IMR-90 (cell line): ENCODE measurements around the gene HTR3A. TPM values are rescaled to one million over a fixed set of nuclear protein-coding genes. Genes with fewer than 3 reads are reported as not detected.

Experiments used
- ATAC-seq: fragments of 200-7000 bp; cut with Tn5 transposase; 2 replicates; pipeline ENCODE4 v1.9.1; 2020; ENCODE audit warnings: low read depth, mild to moderate bottlenecking, moderate library complexity
- BruUV-seq: library from RNA; stranded (reverse); fragments of 400-500 nt; replicated peaks from 2 replicates; lab custom pipeline; 2021; lab: Mats Ljungman, UMichigan
- CTCF ChIA-PET: fragments of 300-600 bp; formaldehyde crosslinking; extraction: SDS; loops from one replicate; lab custom pipeline; 2021; ENCODE audit warnings: antibody characterized with exemption; lab: Yijun Ruan, JAX
- POLR2A ChIA-PET: fragments of 300-600 bp; sonication (Branson Sonifier 250); formaldehyde crosslinking; loops from one replicate; lab custom pipeline; 2022; ENCODE audit warnings: antibody characterized with exemption; ENCODE audit not compliant: unreplicated experiment; lab: Charles Lee
- DNase-seq: peaks from one replicate; pipeline ENCODE4 v3.0.0; 2013
- H2AFZ ChIP-seq: replicated peaks from 2 replicates; pipeline ENCODE3; 2013; ENCODE audit warnings: low read length, mild to moderate bottlenecking; ENCODE audit not compliant: poor library complexity
- H2AK5ac ChIP-seq: 2 replicates; pipeline ENCODE4 v1.6.1; 2013; ENCODE audit warnings: low read depth, low read length, inconsistent platforms
- H2AK9ac ChIP-seq: replicated peaks from 2 replicates; pipeline ENCODE3; 2013; ENCODE audit warnings: mild to moderate bottlenecking, low read depth, low read length, moderate library complexity; ENCODE audit not compliant: poor library complexity
- H2BK120ac ChIP-seq: 2 replicates; pipeline ENCODE4 v1.6.1; 2013; ENCODE audit warnings: low read depth, low read length, inconsistent platforms
- H2BK15ac ChIP-seq: 3 replicates; pipeline ENCODE4 v1.6.1; 2013; ENCODE audit warnings: low read depth, low read length, inconsistent platforms
- H2BK20ac ChIP-seq: 2 replicates; pipeline ENCODE4 v1.6.1; 2013; ENCODE audit warnings: low read depth, mild to moderate bottlenecking, inconsistent platforms, low read length, moderate library complexity
- H2BK5ac ChIP-seq: 2 replicates; pipeline ENCODE4 v1.6.1; 2013; ENCODE audit warnings: mild to moderate bottlenecking, low read depth, low read length, inconsistent platforms; ENCODE audit not compliant: poor library complexity, severe bottlenecking
- H3K14ac ChIP-seq: replicated peaks from 2 replicates; pipeline ENCODE4 v1.6.1; 2013; ENCODE audit warnings: low read depth, low read length, inconsistent platforms
- H3K18ac ChIP-seq: 2 replicates; pipeline ENCODE4 v1.6.1; 2013; ENCODE audit warnings: low read depth, low read length, control low read depth
- H3K23ac ChIP-seq: 2 replicates; pipeline ENCODE4 v1.6.1; 2013; ENCODE audit warnings: low read depth, low read length, inconsistent platforms
- H3K27ac ChIP-seq: 2 replicates; pipeline ENCODE4 v1.5.1; 2013; ENCODE audit warnings: mild to moderate bottlenecking, control low read depth, low read length; ENCODE audit not compliant: insufficient read depth
- H3K27me3 ChIP-seq: 2 replicates; pipeline ENCODE4 v1.6.1; 2013; ENCODE audit warnings: low read length; ENCODE audit not compliant: control insufficient read depth, insufficient read depth
- H3K36me3 ChIP-seq: 2 replicates; pipeline ENCODE4 v1.6.1; 2013; ENCODE audit warnings: low read length, mixed read lengths; ENCODE audit not compliant: control insufficient read depth, insufficient read depth
- H3K4ac ChIP-seq: 2 replicates; pipeline ENCODE4 v1.6.1; 2013; ENCODE audit warnings: low read depth, low read length, inconsistent platforms
- H3K4me1 ChIP-seq: 2 replicates; pipeline ENCODE4 v1.6.1; 2013; ENCODE audit warnings: low read length, mixed read lengths; ENCODE audit not compliant: control insufficient read depth, insufficient read depth
- H3K4me2 ChIP-seq: 2 replicates; pipeline ENCODE4 v1.6.1; 2013; ENCODE audit warnings: low read depth, mild to moderate bottlenecking, control low read depth, low read length, moderate library complexity
- H3K4me3 ChIP-seq: 2 replicates; pipeline ENCODE4 v1.5.1; 2013; ENCODE audit warnings: low read depth, mild to moderate bottlenecking, control low read depth, low read length, moderate library complexity; ENCODE audit not compliant: insufficient read depth
- H3K56ac ChIP-seq: 2 replicates; pipeline ENCODE4 v1.6.1; 2013; ENCODE audit warnings: low read length, inconsistent platforms; ENCODE audit not compliant: insufficient read depth; ENCODE audit errors: extremely low read depth
- H3K79me1 ChIP-seq, 2 experiments: 2 replicates each; pipeline ENCODE4 v1.6.1; 2013; ENCODE audit warnings: low read length in 2 of 2, inconsistent platforms in 1 of 2, low read depth in 1 of 2
- H3K9ac ChIP-seq: 2 replicates; pipeline ENCODE4 v1.6.1; 2013; ENCODE audit warnings: low read depth, low read length, control low read depth
- H3K9me1 ChIP-seq: 2 replicates; pipeline ENCODE4 v1.6.1; 2013; ENCODE audit warnings: low read length, inconsistent platforms; ENCODE audit not compliant: insufficient read depth
- H3K9me3 ChIP-seq: 2 replicates; pipeline ENCODE4 v1.6.1; 2013; ENCODE audit warnings: low read length; ENCODE audit not compliant: control insufficient read depth, insufficient read depth
- H4K20me1 ChIP-seq: 2 replicates; pipeline ENCODE4 v1.6.1; 2013; ENCODE audit warnings: low read length, inconsistent platforms; ENCODE audit not compliant: insufficient read depth
- H4K5ac ChIP-seq: 2 replicates; pipeline ENCODE4 v1.6.1; 2013; ENCODE audit warnings: mild to moderate bottlenecking, low read depth, low read length, control low read depth
- H4K8ac ChIP-seq, 2 experiments: 2 replicates each; pipeline ENCODE4 v1.6.1; 2013; ENCODE audit warnings: low read depth in 2 of 2, low read length in 2 of 2, control low read depth in 1 of 2, inconsistent platforms in 1 of 2
- H4K91ac ChIP-seq: 2 replicates; pipeline ENCODE4 v1.6.1; 2013; ENCODE audit warnings: low read depth, low read length, inconsistent platforms; ENCODE audit not compliant: insufficient read depth
- BHLHE40 ChIP-seq: fragments of 150-350 bp; IDR thresholded peaks from 2 replicates; pipeline ENCODE4 v1.6.1; 2016; ENCODE audit warnings: mild to moderate bottlenecking, low read depth, low read length
- CEBPB ChIP-seq: IDR thresholded peaks from 2 replicates; pipeline ENCODE4 v1.6.1; 2012; ENCODE audit warnings: low read depth, low read length, improper control_type of control experiment
- CHD1 ChIP-seq: IDR thresholded peaks from 2 replicates; pipeline ENCODE4 v1.6.1; 2012; ENCODE audit warnings: low read depth, low read length, improper control_type of control experiment
- RAD21 ChIP-seq: IDR thresholded peaks from 2 replicates; pipeline ENCODE4 v1.6.1; 2012; ENCODE audit warnings: low read length, improper control_type of control experiment
- RCOR1 ChIP-seq: IDR thresholded peaks from 2 replicates; pipeline ENCODE4 v1.6.1; 2012; ENCODE audit warnings: mild to moderate bottlenecking, low read length, improper control_type of control experiment; ENCODE audit not compliant: insufficient replicate concordance
- SMC3 ChIP-seq: fragments of 150-350 bp; IDR thresholded peaks from 2 replicates; pipeline ENCODE4 v1.6.1; 2016; ENCODE audit warnings: low read depth, mild to moderate bottlenecking, antibody characterized with exemption, low read length, moderate library complexity
- WGBS, 2 experiments: methylation state at CpG; one replicate each; pipeline versions ENCODE4 v1.1.5 to v1.1.7; 2013; ENCODE audit warnings: missing lambda C conversion rate in 2 of 2; ENCODE audit not compliant: insufficient read length in 1 of 2; ENCODE audit errors: extremely low coverage in 2 of 2; 5-methylcytosine and 5-hydroxymethylcytosine counted together
- dilution Hi-C: fragments of 300-500 bp; cut with HindIII; formaldehyde crosslinking; loops from one replicate; pipeline ENCODE4 v1.14.3; 2018; ENCODE audit warnings: low sequenced_read_pairs; ENCODE audit not compliant: unreplicated experiment
- in situ Hi-C: fragments of 300-500 bp; cut with MboI; formaldehyde crosslinking; loops from 3 replicates; pipeline ENCODE4 v1.14.3; 2019; ENCODE audit warnings: low sequenced_read_pairs, inconsistent platforms, mixed read lengths
- intact Hi-C: fragments of 100-400 bp; cut with micrococcal nuclease; formaldehyde crosslinking; loops from 2 replicates; pipeline ENCODE4 v1.10.0; 2022
- polyA plus RNA-seq, 3 experiments: library from polyadenylated mRNA; depleted of rRNA; stranded (reverse); fragments of >200 nt; gene quantifications; 2 replicates each; pipeline ENCODE4 v1.2.3, GENCODE V29; 2012; ENCODE audit warnings: low replicate concordance in 1 of 3
- total RNA-seq: library from RNA; depleted of rRNA; stranded (reverse); fragments of >200 nt; gene quantifications from 2 replicates; pipeline ENCODE4 v1.2.3, GENCODE V29; 2012
- TF ChIP-seq, protein P1 (sequence below): fragments of 150-350 bp; IDR thresholded peaks from 2 replicates; pipeline ENCODE4 v1.6.1; 2016; ENCODE audit warnings: low read depth, mild to moderate bottlenecking, low read length, moderate library complexity, borderline replicate concordance
- TF ChIP-seq, protein P2 (sequence below): fragments of 150-350 bp; IDR thresholded peaks from 2 replicates; pipeline ENCODE4 v1.6.1; 2017; ENCODE audit warnings: mild to moderate bottlenecking, antibody characterized with exemption, low read length, low read depth
- TF ChIP-seq, protein P3 (sequence below): conservative IDR thresholded peaks from 2 replicates; pipeline ENCODE4 v1.5.1; 2012; ENCODE audit warnings: mild to moderate bottlenecking, low read depth, low read length, improper control_type of control experiment

HTR3A gene
- total and polyA plus RNA-seq, 2 of the 4 experiments (the other 2 are of a cell fraction) = not detected

DNA sequence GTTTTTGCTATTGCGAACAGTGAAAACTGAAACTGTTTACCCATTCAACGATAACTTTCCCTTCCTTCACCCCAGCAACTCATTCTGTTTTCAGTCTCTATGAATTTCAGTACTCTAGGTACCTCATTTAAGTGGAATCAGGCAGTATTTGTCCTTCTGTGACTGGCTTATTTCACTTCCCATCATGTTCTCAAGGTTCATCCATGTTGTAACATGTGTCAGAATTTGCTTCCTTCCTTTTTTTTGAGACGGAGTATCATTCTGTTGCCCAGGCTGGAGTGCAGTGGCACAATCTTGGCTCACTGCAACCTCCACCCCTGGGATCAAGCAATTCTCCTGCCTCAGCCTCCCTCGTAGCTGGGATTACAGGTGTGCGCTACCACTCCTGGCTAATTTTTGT, 46.6 kb upstream of the HTR3A start:
- in situ Hi-C loops = no loop called here
- no peak overlapping the region for H3K56ac ChIP-seq
- no peak overlapping the region for H2BK15ac ChIP-seq
- H2BK5ac ChIP-seq = no peak overlapping the region
- no peaks in the 10 kb centered on the region for H3K9me3 ChIP-seq
- H3K4ac ChIP-seq = no peak overlapping the region
- WGBS, 2 experiments = no CpG with 5 or more reads among the region's 5 CpGs
- no peaks in the 10 kb centered on the region for H4K20me1 ChIP-seq
- H3K4me2 ChIP-seq = no peak overlapping the region
- no peak overlapping the region for H3K9ac ChIP-seq
- no peak overlapping the region for H3K4me3 ChIP-seq
- intact Hi-C loops = no loop called here
- H2BK20ac ChIP-seq = no peak overlapping the region
- no peaks in the 10 kb centered on the region for H3K9me1 ChIP-seq
- ATAC-seq (no peak), DNase-seq (no peak)
- H4K91ac ChIP-seq = no peak overlapping the region
- CTCF ChIA-PET = no interaction called here
- H3K18ac ChIP-seq = no peak overlapping the region
- no peak overlapping the region for H4K8ac ChIP-seq
- H2AFZ ChIP-seq = no peak overlapping the region
- no peaks in the 10 kb centered on the region for H3K36me3 ChIP-seq
- TF ChIP-seq CHD1 (no peak), BHLHE40 (no peak), RAD21 (no peak), RCOR1 (no peak), CEBPB (no peak), SMC3 (no peak)
- TF ChIP-seq, protein P1, sequence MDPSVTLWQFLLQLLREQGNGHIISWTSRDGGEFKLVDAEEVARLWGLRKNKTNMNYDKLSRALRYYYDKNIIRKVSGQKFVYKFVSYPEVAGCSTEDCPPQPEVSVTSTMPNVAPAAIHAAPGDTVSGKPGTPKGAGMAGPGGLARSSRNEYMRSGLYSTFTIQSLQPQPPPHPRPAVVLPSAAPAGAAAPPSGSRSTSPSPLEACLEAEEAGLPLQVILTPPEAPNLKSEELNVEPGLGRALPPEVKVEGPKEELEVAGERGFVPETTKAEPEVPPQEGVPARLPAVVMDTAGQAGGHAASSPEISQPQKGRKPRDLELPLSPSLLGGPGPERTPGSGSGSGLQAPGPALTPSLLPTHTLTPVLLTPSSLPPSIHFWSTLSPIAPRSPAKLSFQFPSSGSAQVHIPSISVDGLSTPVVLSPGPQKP = no peak
- TF ChIP-seq, protein P2, sequence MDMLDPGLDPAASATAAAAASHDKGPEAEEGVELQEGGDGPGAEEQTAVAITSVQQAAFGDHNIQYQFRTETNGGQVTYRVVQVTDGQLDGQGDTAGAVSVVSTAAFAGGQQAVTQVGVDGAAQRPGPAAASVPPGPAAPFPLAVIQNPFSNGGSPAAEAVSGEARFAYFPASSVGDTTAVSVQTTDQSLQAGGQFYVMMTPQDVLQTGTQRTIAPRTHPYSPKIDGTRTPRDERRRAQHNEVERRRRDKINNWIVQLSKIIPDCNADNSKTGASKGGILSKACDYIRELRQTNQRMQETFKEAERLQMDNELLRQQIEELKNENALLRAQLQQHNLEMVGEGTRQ = no peak
- TF ChIP-seq, protein P3, sequence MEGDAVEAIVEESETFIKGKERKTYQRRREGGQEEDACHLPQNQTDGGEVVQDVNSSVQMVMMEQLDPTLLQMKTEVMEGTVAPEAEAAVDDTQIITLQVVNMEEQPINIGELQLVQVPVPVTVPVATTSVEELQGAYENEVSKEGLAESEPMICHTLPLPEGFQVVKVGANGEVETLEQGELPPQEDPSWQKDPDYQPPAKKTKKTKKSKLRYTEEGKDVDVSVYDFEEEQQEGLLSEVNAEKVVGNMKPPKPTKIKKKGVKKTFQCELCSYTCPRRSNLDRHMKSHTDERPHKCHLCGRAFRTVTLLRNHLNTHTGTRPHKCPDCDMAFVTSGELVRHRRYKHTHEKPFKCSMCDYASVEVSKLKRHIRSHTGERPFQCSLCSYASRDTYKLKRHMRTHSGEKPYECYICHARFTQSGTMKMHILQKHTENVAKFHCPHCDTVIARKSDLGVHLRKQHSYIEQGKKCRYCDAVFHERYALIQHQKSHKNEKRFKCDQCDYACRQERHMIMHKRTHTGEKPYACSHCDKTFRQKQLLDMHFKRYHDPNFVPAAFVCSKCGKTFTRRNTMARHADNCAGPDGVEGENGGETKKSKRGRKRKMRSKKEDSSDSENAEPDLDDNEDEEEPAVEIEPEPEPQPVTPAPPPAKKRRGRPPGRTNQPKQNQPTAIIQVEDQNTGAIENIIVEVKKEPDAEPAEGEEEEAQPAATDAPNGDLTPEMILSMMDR = no peak
- no peak overlapping the region for H4K5ac ChIP-seq
- no peaks in the 10 kb centered on the region for H3K79me1 ChIP-seq
- no TSS peak for BruUV-seq
- no peak overlapping the region for H3K23ac ChIP-seq
- H2AK5ac ChIP-seq = no peak overlapping the region
- H2AK9ac ChIP-seq = no peak overlapping the region
- no peak overlapping the region for H2BK120ac ChIP-seq
- H3K4me1 ChIP-seq = no peaks in the 10 kb centered on the region
- H3K27me3 ChIP-seq = no peaks in the 10 kb centered on the region
- H3K27ac ChIP-seq = no peak overlapping the region
- H3K14ac ChIP-seq = no peak overlapping the region
- POLR2A ChIA-PET = no interaction called here
- dilution Hi-C loops = no loop called here
